ENCODE measurements around the gene CLDN20.
"Not testable (repeated sequence)": the region's sequence is repeated elsewhere in the genome, so short reads cannot be mapped to it uniquely, and the experiment has no call there.

CLDN20 gene, protein sequence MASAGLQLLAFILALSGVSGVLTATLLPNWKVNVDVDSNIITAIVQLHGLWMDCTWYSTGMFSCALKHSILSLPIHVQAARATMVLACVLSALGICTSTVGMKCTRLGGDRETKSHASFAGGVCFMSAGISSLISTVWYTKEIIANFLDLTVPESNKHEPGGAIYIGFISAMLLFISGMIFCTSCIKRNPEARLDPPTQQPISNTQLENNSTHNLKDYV
- long read RNA-seq, partial matches to known transcripts: 0 of 1 reads
- long read RNA-seq, other reads (novel, unspliced or antisense): 1 of 1 reads

DNA sequence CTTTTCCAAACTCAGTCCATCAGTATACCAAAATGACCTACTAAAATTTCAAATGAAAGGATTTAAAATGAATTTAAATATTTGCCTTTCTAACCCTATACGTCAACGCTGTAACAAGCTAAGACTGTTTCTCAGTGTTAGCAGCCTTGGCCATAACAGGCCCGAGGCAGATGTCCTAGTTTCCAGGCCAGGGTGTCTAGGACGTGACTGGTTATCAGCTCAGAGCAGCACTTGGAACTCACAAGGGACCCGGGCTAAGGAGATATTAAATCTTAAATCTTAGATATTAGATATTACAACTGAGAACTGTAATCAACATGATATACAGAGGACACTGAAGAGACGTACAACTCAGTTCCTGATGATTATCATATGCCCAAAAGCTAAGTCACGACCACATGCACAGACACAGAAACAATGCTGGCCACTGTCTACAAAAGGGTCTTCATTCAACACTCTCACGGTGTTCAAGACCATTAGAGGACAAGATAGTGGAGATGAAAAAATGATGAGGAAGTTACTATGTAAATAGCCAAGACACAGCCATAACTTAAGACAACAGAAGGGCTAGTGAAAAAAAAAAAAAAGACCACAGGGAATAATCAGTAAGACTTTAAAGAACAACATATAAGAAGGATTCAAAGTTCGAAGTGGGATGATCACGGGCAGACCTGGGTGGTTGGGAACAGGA is at the start of gene CLDN20:
TSS of gene CLDN20 (plus strand) at position 641 of the 691 bp plus-strand sequence. CDS start 11,707 bp downstream, outside the sequence.
- no peak for TF ChIP-seq GABPA (IDR thresholded peaks at IDR 0.05; ENCODE audit: low read depth)
- TF ChIP-seq, protein P1, sequence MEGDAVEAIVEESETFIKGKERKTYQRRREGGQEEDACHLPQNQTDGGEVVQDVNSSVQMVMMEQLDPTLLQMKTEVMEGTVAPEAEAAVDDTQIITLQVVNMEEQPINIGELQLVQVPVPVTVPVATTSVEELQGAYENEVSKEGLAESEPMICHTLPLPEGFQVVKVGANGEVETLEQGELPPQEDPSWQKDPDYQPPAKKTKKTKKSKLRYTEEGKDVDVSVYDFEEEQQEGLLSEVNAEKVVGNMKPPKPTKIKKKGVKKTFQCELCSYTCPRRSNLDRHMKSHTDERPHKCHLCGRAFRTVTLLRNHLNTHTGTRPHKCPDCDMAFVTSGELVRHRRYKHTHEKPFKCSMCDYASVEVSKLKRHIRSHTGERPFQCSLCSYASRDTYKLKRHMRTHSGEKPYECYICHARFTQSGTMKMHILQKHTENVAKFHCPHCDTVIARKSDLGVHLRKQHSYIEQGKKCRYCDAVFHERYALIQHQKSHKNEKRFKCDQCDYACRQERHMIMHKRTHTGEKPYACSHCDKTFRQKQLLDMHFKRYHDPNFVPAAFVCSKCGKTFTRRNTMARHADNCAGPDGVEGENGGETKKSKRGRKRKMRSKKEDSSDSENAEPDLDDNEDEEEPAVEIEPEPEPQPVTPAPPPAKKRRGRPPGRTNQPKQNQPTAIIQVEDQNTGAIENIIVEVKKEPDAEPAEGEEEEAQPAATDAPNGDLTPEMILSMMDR (IDR thresholded peaks at IDR 0.05; ENCODE audit: insufficient read depth, low read length): no peak
- TF ChIP-seq SPI1 (IDR thresholded peaks at IDR 0.05; ENCODE audit: borderline replicate concordance, low read depth): no peak
- TF ChIP-seq POLR2AphosphoS5 (IDR thresholded peaks at IDR 0.05; ENCODE audit: low read depth): no peak
- TF ChIP-seq, protein P2, sequence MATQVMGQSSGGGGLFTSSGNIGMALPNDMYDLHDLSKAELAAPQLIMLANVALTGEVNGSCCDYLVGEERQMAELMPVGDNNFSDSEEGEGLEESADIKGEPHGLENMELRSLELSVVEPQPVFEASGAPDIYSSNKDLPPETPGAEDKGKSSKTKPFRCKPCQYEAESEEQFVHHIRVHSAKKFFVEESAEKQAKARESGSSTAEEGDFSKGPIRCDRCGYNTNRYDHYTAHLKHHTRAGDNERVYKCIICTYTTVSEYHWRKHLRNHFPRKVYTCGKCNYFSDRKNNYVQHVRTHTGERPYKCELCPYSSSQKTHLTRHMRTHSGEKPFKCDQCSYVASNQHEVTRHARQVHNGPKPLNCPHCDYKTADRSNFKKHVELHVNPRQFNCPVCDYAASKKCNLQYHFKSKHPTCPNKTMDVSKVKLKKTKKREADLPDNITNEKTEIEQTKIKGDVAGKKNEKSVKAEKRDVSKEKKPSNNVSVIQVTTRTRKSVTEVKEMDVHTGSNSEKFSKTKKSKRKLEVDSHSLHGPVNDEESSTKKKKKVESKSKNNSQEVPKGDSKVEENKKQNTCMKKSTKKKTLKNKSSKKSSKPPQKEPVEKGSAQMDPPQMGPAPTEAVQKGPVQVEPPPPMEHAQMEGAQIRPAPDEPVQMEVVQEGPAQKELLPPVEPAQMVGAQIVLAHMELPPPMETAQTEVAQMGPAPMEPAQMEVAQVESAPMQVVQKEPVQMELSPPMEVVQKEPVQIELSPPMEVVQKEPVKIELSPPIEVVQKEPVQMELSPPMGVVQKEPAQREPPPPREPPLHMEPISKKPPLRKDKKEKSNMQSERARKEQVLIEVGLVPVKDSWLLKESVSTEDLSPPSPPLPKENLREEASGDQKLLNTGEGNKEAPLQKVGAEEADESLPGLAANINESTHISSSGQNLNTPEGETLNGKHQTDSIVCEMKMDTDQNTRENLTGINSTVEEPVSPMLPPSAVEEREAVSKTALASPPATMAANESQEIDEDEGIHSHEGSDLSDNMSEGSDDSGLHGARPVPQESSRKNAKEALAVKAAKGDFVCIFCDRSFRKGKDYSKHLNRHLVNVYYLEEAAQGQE (IDR thresholded peaks at IDR 0.05; ENCODE audit: insufficient replicate concordance, low read depth): no peak
- H3K27me3 ChIP-seq (ENCODE audit: insufficient read depth, poor library complexity, severe bottlenecking): no peaks in the 10 kb centered on the region
- no peak within 1 kb of the TSS for H3K4me3 ChIP-seq (replicated peaks; ENCODE audit: insufficient read depth, low read length)
- no peak within 1 kb of the TSS for H3K27ac ChIP-seq (replicated peaks)
- DNase-seq (ENCODE audit: low read depth in 1 of 2, low spot score in 1 of 2): no peak

- Histone ChIP-seq H3K27me3 (ENCODE audit: insufficient read depth, poor library complexity, severe bottlenecking) (peaks cover 2% of the 10 kb centered on the region), H3K27ac (replicated peaks) (no peak overlapping the region), H3K4me3 (replicated peaks; ENCODE audit: insufficient read depth, low read length) (no peak overlapping the region)
- DNase-seq (ENCODE audit: low read depth in 1 of 2, low spot score in 1 of 2): no peak
- TF ChIP-seq, protein P2 (IDR thresholded peaks at IDR 0.05; ENCODE audit: insufficient replicate concordance, low read depth): no peak
- TF ChIP-seq POLR2AphosphoS5 (IDR thresholded peaks at IDR 0.05; ENCODE audit: low read depth): no peak
- TF ChIP-seq GABPA (IDR thresholded peaks at IDR 0.05; ENCODE audit: low read depth): no peak
- TF ChIP-seq, protein P1 (IDR thresholded peaks at IDR 0.05; ENCODE audit: insufficient read depth, low read length): no peak
Observed at GRCh38 chr6:155215906-155216305, 47.9 kb upstream of the CLDN20 start.

- TF ChIP-seq SPI1 (IDR thresholded peaks at IDR 0.05; ENCODE audit: borderline replicate concordance, low read depth) (no peak), GABPA (IDR thresholded peaks at IDR 0.05; ENCODE audit: low read depth) (no peak), POLR2AphosphoS5 (IDR thresholded peaks at IDR 0.05; ENCODE audit: low read depth) (no peak)
- TF ChIP-seq, protein P1 (IDR thresholded peaks at IDR 0.05; ENCODE audit: insufficient read depth, low read length): no peak
- TF ChIP-seq, protein P2 (IDR thresholded peaks at IDR 0.05; ENCODE audit: insufficient replicate concordance, low read depth): no peak
- H3K27ac ChIP-seq (replicated peaks): no peak overlapping the region
- DNase-seq (ENCODE audit: low read depth in 1 of 2, low spot score in 1 of 2): no peak
- H3K4me3 ChIP-seq (replicated peaks; ENCODE audit: insufficient read depth, low read length): no peak overlapping the region
- peaks cover 2% of the 10 kb centered on the region for H3K27me3 ChIP-seq (ENCODE audit: insufficient read depth, poor library complexity, severe bottlenecking)
Observed at GRCh38 chr6:155216312-155217046, 47.3 kb upstream of the CLDN20 start.

DNA sequence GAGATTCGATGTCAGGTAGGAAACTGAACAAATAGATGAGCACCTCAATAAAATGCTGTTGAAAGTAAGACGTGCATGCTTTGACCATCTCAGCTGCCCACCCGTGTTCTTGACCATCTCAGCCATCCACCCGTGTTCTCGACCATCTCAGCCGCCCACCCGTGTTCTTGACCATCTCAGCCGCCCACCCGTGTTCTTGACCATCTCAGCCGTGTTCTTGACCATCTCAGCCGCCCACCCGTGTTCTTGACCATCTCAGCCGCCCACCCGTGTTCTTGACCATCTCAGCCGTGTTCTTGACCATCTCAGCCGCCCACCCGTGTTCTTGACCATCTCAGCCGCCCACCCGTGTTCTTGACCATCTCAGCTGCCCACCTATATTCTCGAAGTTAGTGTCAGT is 45.1 kb upstream of the CLDN20 start:
- not testable (repeated sequence) for H3K27me3 ChIP-seq (ENCODE audit: insufficient read depth, poor library complexity, severe bottlenecking); H3K27ac ChIP-seq (replicated peaks); DNase-seq (ENCODE audit: low read depth in 1 of 2, low spot score in 1 of 2); H3K4me3 ChIP-seq (replicated peaks; ENCODE audit: insufficient read depth, low read length)

All from HL-60 (cell line).